HepG2 (cell line): ENCODE measurements around the gene MORF4L1. TPM values are rescaled to one million over a fixed set of nuclear protein-coding genes. Genes with fewer than 3 reads are reported as not detected.

Source experiments
- ATM ChIP-seq: fragments of 450-650 bp; IDR thresholded peaks from 2 replicates; pipeline ENCODE4 v1.7.1; 2017; ENCODE audit warnings: mild to moderate bottlenecking, borderline replicate concordance
- FOXP1 ChIP-seq, 2 experiments: fragments of 450-650 bp in 1 of 2; IDR thresholded peaks; 2 replicates each; pipeline ENCODE4 v1.6.1; 2017 to 2018; ENCODE audit warnings: antibody characterized with exemption in 1 of 2
- HNRNPL ChIP-seq: fragments of 200-400 bp; formaldehyde crosslinking; IDR thresholded peaks from 2 replicates; pipeline ENCODE4 v1.6.1; 2017; ENCODE audit warnings: mild to moderate bottlenecking, low read depth, low read length
- PHF21A ChIP-seq: sonication (generic); formaldehyde crosslinking; IDR thresholded peaks from 2 replicates; pipeline ENCODE4 v1.5.0; 2020; ENCODE audit warnings: mild to moderate bottlenecking, missing genetic modification reagents
- SRF ChIP-seq: IDR thresholded peaks from 2 replicates; pipeline ENCODE4 v1.6.1; 2011; ENCODE audit warnings: mild to moderate bottlenecking, low read depth, low read length, moderate library complexity
- ZFP90 ChIP-seq: sonication (generic); formaldehyde crosslinking; IDR thresholded peaks from 2 replicates; pipeline ENCODE4 v1.8.0; 2022; ENCODE audit warnings: missing genetic modification reagents, mild to moderate bottlenecking, inconsistent platforms, borderline replicate concordance
- ZKSCAN5 ChIP-seq: sonication (generic); formaldehyde crosslinking; IDR thresholded peaks from 2 replicates; pipeline ENCODE4 v1.5.1; 2020; ENCODE audit warnings: mild to moderate bottlenecking, missing genetic modification reagents
- ZNF143 ChIP-seq: sonication (generic); formaldehyde crosslinking; IDR thresholded peaks from 2 replicates; pipeline ENCODE4 v1.4.0; 2020; ENCODE audit warnings: missing genetic modification reagents
- ZNF234 ChIP-seq: sonication (generic); formaldehyde crosslinking; conservative IDR thresholded peaks from 2 replicates; pipeline ENCODE4 v1.5.1; 2020; ENCODE audit warnings: mild to moderate bottlenecking, missing genetic modification reagents
- ZNF382 ChIP-seq: sonication (generic); formaldehyde crosslinking; IDR thresholded peaks from 2 replicates; pipeline ENCODE4 v1.5.0; 2020; ENCODE audit warnings: missing genetic modification reagents, mild to moderate bottlenecking, borderline replicate concordance
- ZNF510 ChIP-seq: sonication (generic); formaldehyde crosslinking; IDR thresholded peaks from 2 replicates; pipeline ENCODE4 v1.4.0; 2020; ENCODE audit warnings: low read depth, mild to moderate bottlenecking, missing genetic modification reagents
- ZNF577 ChIP-seq: sonication (generic); formaldehyde crosslinking; IDR thresholded peaks from 2 replicates; pipeline ENCODE4 v1.4.0; 2020; ENCODE audit warnings: mild to moderate bottlenecking, low read depth, missing genetic modification reagents, borderline replicate concordance
- ZNF614 ChIP-seq: IDR thresholded peaks from 2 replicates; pipeline ENCODE4 v1.6.1; 2018; ENCODE audit warnings: missing biosample characterization, missing genetic modification reagents, inconsistent platforms, borderline replicate concordance
- ZNF615 ChIP-seq: sonication (generic); formaldehyde crosslinking; IDR thresholded peaks from 2 replicates; pipeline ENCODE4 v1.5.0; 2020; ENCODE audit warnings: mild to moderate bottlenecking, missing genetic modification reagents, borderline replicate concordance
- ZNF746 ChIP-seq: sonication (generic); formaldehyde crosslinking; IDR thresholded peaks from 2 replicates; pipeline ENCODE4 v1.8.0; 2022; ENCODE audit warnings: mild to moderate bottlenecking, missing genetic modification reagents
- ZSCAN25 ChIP-seq: sonication (generic); formaldehyde crosslinking; IDR thresholded peaks from 2 replicates; pipeline ENCODE4 v1.8.0; 2022; ENCODE audit warnings: mild to moderate bottlenecking, missing genetic modification reagents
- polyA plus RNA-seq, 8 experiments: library from polyadenylated mRNA; depleted of rRNA in 3 of 8; stranded (reverse) in 7 of 8; unstranded in 1 of 8; fragments of >200 nt; fragmentation: Illumina TruSeq in 4 of 8; extraction: Trizol in 4 of 8; gene quantifications; 2 replicates each; pipeline versions ENCODE4 v1.2.1 to v1.2.3, GENCODE V29; 2011 to 2016; ENCODE audit warnings: low read depth in 4 of 8, missing spikeins in 1 of 8, mixed read lengths in 1 of 8; ENCODE audit not compliant: insufficient read depth in 1 of 8
- total RNA-seq, 5 experiments: library from RNA; depleted of rRNA; stranded (reverse); fragments of >200 nt; fragmentation: Illumina TruSeq; extraction: Trizol; gene quantifications; 2 replicates each; pipeline ENCODE4 v1.2.3, GENCODE V29; 2016; ENCODE audit warnings: low read depth in 1 of 5
- TF ChIP-seq, protein P1 (sequence below): sonication (generic); formaldehyde crosslinking; IDR thresholded peaks from 2 replicates; pipeline ENCODE4 v1.9.0; 2021; ENCODE audit warnings: missing genetic modification reagents, borderline replicate concordance
- TF ChIP-seq, protein P2 (sequence below): sonication (generic); formaldehyde crosslinking; IDR thresholded peaks from 2 replicates; pipeline ENCODE4 v1.9.0; 2022; ENCODE audit warnings: missing genetic modification reagents, mild to moderate bottlenecking, borderline replicate concordance
- TF ChIP-seq, protein P3 (sequence below): sonication (generic); formaldehyde crosslinking; IDR thresholded peaks from 2 replicates; pipeline ENCODE4 v1.5.1; 2020; ENCODE audit warnings: missing genetic modification reagents, mild to moderate bottlenecking, borderline replicate concordance
- TF ChIP-seq, protein P4 (sequence below): IDR thresholded peaks from 2 replicates; pipeline ENCODE4 v1.6.1; 2012; ENCODE audit warnings: inconsistent platforms
- TF ChIP-seq, protein P5 (sequence below): sonication (generic); formaldehyde crosslinking; IDR thresholded peaks from 2 replicates; pipeline ENCODE4 v1.8.0; 2022; ENCODE audit warnings: missing genetic modification reagents, mild to moderate bottlenecking, inconsistent platforms, borderline replicate concordance
- TF ChIP-seq, protein P6 (sequence below): sonication (generic); formaldehyde crosslinking; IDR thresholded peaks from 2 replicates; pipeline ENCODE4 v1.8.1; 2023; ENCODE audit warnings: mild to moderate bottlenecking, moderate library complexity, missing genetic modification reagents

MORF4L1 gene
- total and polyA plus RNA-seq, 2 of the 13 experiments (the other 11 are each of a cell fraction or from before 2014, with no cell fraction given) = 218 to 219 TPM

DNA sequence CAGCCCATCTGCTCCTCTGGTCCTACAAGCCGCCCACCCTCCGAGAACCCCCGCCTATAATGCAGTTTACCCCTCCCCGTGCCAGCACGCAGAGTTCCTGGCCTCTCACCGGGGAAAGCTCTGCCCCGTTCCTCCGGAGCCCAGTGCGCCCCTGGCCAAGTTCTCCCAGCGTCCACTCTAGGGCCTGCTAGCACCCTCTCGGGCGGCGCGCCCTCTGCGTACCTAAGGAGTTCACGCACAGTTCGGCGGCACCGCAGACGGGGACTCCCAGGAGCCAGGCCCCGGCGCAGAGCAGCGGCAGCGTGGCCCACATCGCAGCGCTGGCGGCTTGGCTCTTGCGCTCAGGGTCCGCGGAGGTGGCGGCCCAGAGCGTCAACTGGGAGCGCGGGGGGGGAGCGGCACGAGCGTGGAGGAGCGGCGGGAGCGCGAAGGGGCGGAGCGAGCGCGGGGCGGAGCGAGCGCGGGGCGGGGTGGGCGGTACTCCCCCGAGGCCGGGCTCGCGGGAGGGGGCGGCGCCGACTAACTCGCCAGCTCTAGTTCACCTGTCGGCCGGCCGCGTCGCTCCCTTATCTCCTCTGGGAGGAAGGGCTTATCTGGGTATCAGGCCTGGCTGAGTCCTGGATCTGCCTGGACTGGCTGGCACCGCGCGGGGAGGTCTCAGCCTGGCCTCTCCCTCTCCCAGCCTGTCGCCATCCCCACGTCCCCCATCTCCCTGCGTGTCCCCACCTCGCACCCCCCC lies 72.1 kb downstream of the MORF4L1 start, which contains the start of gene CTSH (continued):
- TF ChIP-seq ZNF577 (0 out of 2 replicates have a peak, but pooled peaks have one; percentile 46), ZNF382 (CRISPR knock-in tag) (no peak), ZNF510 (CRISPR knock-in tag) (no peak; the same call in 1 of the 2 replicates), PHF21A (peak; percentile 23; the same call in 1 of the 2 replicates), ZNF746 (CRISPR knock-in tag) (peak; percentile 27; the same call in 1 of the 2 replicates), ZSCAN25 (CRISPR knock-in tag) (no peak), ZNF614 (peak; percentile 62; the same call in 1 of the 2 replicates), SRF (no peak), HNRNPL (no peak), ZFP90 (no peak), ZNF143 (CRISPR knock-in tag) (no peak), ZKSCAN5 (CRISPR knock-in tag) (no peak), ATM (no peak), ZNF615 (CRISPR knock-in tag) (no peak), ZNF234 (CRISPR knock-in tag) (0 out of 2 replicates have a peak, but pooled peaks have one; percentile 39), FOXP1 (IDR thresholded peaks at IDR 0.05) (no peak), FOXP1 (CRISPR knock-in tag; IDR thresholded peaks at IDR 0.05) (no peak)
- TF ChIP-seq, protein P1, sequence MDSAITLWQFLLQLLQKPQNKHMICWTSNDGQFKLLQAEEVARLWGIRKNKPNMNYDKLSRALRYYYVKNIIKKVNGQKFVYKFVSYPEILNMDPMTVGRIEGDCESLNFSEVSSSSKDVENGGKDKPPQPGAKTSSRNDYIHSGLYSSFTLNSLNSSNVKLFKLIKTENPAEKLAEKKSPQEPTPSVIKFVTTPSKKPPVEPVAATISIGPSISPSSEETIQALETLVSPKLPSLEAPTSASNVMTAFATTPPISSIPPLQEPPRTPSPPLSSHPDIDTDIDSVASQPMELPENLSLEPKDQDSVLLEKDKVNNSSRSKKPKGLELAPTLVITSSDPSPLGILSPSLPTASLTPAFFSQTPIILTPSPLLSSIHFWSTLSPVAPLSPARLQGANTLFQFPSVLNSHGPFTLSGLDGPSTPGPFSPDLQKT = no peak
- TF ChIP-seq, protein P2, sequence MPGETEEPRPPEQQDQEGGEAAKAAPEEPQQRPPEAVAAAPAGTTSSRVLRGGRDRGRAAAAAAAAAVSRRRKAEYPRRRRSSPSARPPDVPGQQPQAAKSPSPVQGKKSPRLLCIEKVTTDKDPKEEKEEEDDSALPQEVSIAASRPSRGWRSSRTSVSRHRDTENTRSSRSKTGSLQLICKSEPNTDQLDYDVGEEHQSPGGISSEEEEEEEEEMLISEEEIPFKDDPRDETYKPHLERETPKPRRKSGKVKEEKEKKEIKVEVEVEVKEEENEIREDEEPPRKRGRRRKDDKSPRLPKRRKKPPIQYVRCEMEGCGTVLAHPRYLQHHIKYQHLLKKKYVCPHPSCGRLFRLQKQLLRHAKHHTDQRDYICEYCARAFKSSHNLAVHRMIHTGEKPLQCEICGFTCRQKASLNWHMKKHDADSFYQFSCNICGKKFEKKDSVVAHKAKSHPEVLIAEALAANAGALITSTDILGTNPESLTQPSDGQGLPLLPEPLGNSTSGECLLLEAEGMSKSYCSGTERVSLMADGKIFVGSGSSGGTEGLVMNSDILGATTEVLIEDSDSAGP (CRISPR knock-in tag) = peak; percentile 87
- TF ChIP-seq, protein P3, sequence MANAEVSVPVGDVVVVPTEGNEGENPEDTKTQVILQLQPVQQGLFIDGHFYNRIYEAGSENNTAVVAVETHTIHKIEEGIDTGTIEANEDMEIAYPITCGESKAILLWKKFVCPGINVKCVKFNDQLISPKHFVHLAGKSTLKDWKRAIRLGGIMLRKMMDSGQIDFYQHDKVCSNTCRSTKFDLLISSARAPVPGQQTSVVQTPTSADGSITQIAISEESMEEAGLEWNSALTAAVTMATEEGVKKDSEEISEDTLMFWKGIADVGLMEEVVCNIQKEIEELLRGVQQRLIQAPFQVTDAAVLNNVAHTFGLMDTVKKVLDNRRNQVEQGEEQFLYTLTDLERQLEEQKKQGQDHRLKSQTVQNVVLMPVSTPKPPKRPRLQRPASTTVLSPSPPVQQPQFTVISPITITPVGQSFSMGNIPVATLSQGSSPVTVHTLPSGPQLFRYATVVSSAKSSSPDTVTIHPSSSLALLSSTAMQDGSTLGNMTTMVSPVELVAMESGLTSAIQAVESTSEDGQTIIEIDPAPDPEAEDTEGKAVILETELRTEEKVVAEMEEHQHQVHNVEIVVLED (CRISPR knock-in tag) = peak; percentile 82
- TF ChIP-seq, protein P4, sequence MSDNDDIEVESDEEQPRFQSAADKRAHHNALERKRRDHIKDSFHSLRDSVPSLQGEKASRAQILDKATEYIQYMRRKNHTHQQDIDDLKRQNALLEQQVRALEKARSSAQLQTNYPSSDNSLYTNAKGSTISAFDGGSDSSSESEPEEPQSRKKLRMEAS = peak; percentile 96
- TF ChIP-seq, protein P5, sequence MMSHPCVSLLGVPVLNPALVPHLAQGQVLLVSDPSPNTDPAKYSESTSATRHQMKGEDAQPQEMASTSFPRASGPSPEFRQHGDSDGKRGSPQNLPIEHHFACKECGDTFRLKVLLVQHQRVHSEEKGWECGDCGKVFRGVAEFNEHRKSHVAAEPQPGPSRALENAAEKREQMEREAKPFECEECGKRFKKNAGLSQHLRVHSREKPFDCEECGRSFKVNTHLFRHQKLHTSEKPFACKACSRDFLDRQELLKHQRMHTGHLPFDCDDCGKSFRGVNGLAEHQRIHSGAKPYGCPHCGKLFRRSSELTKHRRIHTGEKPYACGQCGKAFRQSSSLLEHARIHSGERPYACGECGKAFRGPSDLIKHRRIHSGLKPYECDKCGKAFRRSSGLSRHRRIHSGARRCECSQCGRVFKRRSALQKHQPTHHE (CRISPR knock-in tag) = no peak; the same call in 1 of the 2 replicates
- TF ChIP-seq, protein P6, sequence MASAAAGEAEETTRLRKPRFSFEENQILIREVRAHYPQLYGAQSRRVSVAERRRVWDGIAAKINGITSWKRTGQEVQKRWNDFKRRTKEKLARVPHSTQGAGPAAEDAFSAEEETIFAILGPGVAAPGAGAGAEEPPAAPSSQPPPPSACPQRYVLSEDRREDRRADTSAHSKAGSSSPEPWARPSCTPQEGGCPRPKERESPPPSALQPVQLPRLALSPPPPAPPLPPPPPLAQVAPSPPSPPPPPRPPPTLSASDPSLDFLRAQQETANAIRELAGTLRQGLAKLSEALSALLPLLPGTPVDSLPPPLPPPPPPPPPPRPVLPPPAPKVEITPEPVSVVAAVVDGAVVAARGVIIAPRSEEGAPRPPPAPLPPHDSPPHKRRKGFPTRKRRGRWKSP (CRISPR knock-in tag) = peak; percentile 98
